ENCODE results near the gene ADAMTSL1. TPM values are rescaled to one million over a fixed set of nuclear protein-coding genes. Genes with fewer than 3 reads are reported as not detected.

Gene ADAMTSL1
- total and polyA plus RNA-seq, 2 of the 13 experiments (the other 11 are each of a cell fraction or from before 2014, with no cell fraction given), result not detected

- POLR2A ChIA-PET, result no interaction called here
Measured at GRCh38 chr9:18723366-18723765, 249.4 kb downstream of the ADAMTSL1 start.

More at GRCh38 chr9:18723366-18723765, 249.4 kb downstream of the ADAMTSL1 start:
- no peak for DNase-seq (ENCODE audit: low spot score)
- Histone ChIP-seq H3K79me2 (ENCODE audit: insufficient read depth, low read length) (no peaks in the 10 kb centered on the region), H3K27me3 (ENCODE audit: control insufficient read depth in 1 of 2, insufficient read depth in 2 of 2, low read length in 2 of 2) (no peaks in the 10 kb centered on the region), H4K20me1 (ENCODE audit: insufficient read depth, low read length) (no peaks in the 10 kb centered on the region), H3K4me2 (ENCODE audit: low read depth, low read length) (no peak overlapping the region), H3K4me3 (replicated peaks in 1 of 3; ENCODE audit: insufficient read depth in 1 of 3, low read depth in 2 of 3, low read length in 3 of 3) (no peak overlapping the region), H3K4me1 (ENCODE audit: insufficient read depth, low read length) (no peaks in the 10 kb centered on the region), H3K9ac (ENCODE audit: insufficient read depth, low read depth, low read length) (no peak overlapping the region), H3K27ac (ENCODE audit: extremely low read length, insufficient read depth, low read length) (no peak overlapping the region), H2AFZ (ENCODE audit: low read length) (no peak overlapping the region), H3K9me3 (ENCODE audit: low read length) (no peaks in the 10 kb centered on the region), H3K36me3 (replicated peaks in 1 of 2; ENCODE audit: control insufficient read depth in 1 of 2, insufficient read depth in 2 of 2, low read length in 2 of 2) (no peaks in the 10 kb centered on the region)
- 9% methylated on average over 5 of the region's 5 CpGs for WGBS (ENCODE audit: low lambda C conversion rate)
- intact Hi-C loops (cut with micrococcal nuclease; ENCODE audit: unreplicated experiment) (no loop called here), in situ Hi-C loops (cut with HindIII; ENCODE audit: extremely low pct_ligation_motif_present, low pct_unique_long_range_greater_than_20kb) (no loop called here)
- no peak for ATAC-seq
- FAIRE-seq, result no peak
- no TSS peak for BruUV-seq (replicated peaks)
- TF ChIP-seq POGK (CRISPR knock-in tag; conservative IDR thresholded peaks at IDR 0.05) (no peak), ZNF549 (CRISPR knock-in tag; IDR thresholded peaks at IDR 0.05) (no peak), POLR2A (IDR thresholded peaks at IDR 0.05; ENCODE audit: insufficient read depth in 1 of 2, low read depth in 2 of 2, low read length in 2 of 2) (no peak), NCOA2 (CRISPR knock-in tag; IDR thresholded peaks at IDR 0.05) (no peak), ZBTB44 (CRISPR knock-in tag; IDR thresholded peaks at IDR 0.05) (no peak), JUND (CRISPR knock-in tag; IDR thresholded peaks at IDR 0.05) (no peak), SIX4 (CRISPR knock-in tag; IDR thresholded peaks at IDR 0.05) (no peak), ZMYM2 (CRISPR knock-in tag; IDR thresholded peaks at IDR 0.05) (no peak), MAFG (CRISPR knock-in tag; IDR thresholded peaks at IDR 0.05) (no peak), XRCC5 (optimal IDR thresholded peaks at IDR 0.05; ENCODE audit: low read length) (no peak), SMC3 (IDR thresholded peaks at IDR 0.05; ENCODE audit: low read length) (no peak)
- CTCF ChIA-PET (ENCODE audit: low intra/inter-chr PET ratio, low total read pairs), result no interaction called here

All from HepG2 (cell line).